Neural cell (in vitro differentiated cells): ENCODE measurements around the gene ZNF831. TPM values are rescaled to one million over a fixed set of nuclear protein-coding genes. Genes with fewer than 3 reads are reported as not detected.

Source experiments
- H2AFZ ChIP-seq: fragments of 200-600, 300-800 bp; sonication (generic), shearing (Covaris generic); 2 replicates; pipeline ENCODE4 v1.6.0; 2014; ENCODE audit warnings: low read depth, mild to moderate bottlenecking, antibody characterized with exemption, low read length, moderate library complexity
- H3F3A ChIP-seq: fragments of 200-600 bp; shearing (Covaris generic); 2 replicates; pipeline ENCODE4 v1.6.1; 2016; ENCODE audit warnings: mild to moderate bottlenecking, moderate library complexity, mixed read lengths, antibody characterized with exemption, low read length; ENCODE audit not compliant: insufficient read depth, poor library complexity, severe bottlenecking
- H3K27ac ChIP-seq: fragments of 200-600, 300-800 bp; sonication (generic), shearing (Covaris generic); 2 replicates; pipeline ENCODE4 v1.5.1; 2014; ENCODE audit warnings: mild to moderate bottlenecking, low read length, moderate library complexity
- H3K27me3 ChIP-seq: fragments of 300-800, 200-600 bp; sonication (generic), shearing (Covaris generic); 2 replicates; pipeline ENCODE4 v1.6.0; 2014; ENCODE audit warnings: mild to moderate bottlenecking, low read depth, low read length, moderate library complexity; ENCODE audit not compliant: insufficient read depth
- H3K36me3 ChIP-seq: fragments of 300-800, 200-600 bp; sonication (generic), shearing (Covaris generic); 2 replicates; pipeline ENCODE4 v1.5.1; 2014; ENCODE audit warnings: mild to moderate bottlenecking, antibody characterized with exemption, low read length, moderate library complexity; ENCODE audit not compliant: insufficient read depth
- H3K4me2 ChIP-seq: fragments of 300-800, 200-600 bp; sonication (generic), shearing (Covaris generic); 2 replicates; pipeline ENCODE4 v1.6.0; 2014; ENCODE audit warnings: mild to moderate bottlenecking, low read length
- H3K4me3 ChIP-seq: fragments of 300-800, 200-600 bp; sonication (generic), shearing (Covaris generic); 2 replicates; pipeline ENCODE4 v1.5.1; 2014; ENCODE audit warnings: mild to moderate bottlenecking, low read length, moderate library complexity
- H3K79me2 ChIP-seq: fragments of 200-600 bp; shearing (Covaris generic); replicated peaks from 2 replicates; pipeline ENCODE4 v1.6.0; 2014; ENCODE audit warnings: mild to moderate bottlenecking, low read length, moderate library complexity; ENCODE audit not compliant: insufficient read depth
- H3K9ac ChIP-seq: fragments of 300-800, 200-600 bp; sonication (generic), shearing (Covaris generic); 2 replicates; pipeline ENCODE4 v1.6.1; 2016; ENCODE audit warnings: mild to moderate bottlenecking, low read length, mixed read lengths
- H3K9me2 ChIP-seq: fragments of 200-600 bp; shearing (Covaris generic); 2 replicates; pipeline ENCODE4 v1.6.1; 2016; ENCODE audit warnings: mild to moderate bottlenecking, low read length, mixed read lengths; ENCODE audit not compliant: insufficient read depth
- H3K9me3 ChIP-seq: fragments of 200-600, 300-800 bp; sonication (generic), shearing (Covaris generic); 2 replicates; pipeline ENCODE4 v1.6.1; 2016; ENCODE audit warnings: mild to moderate bottlenecking, mixed run types, low read length, moderate library complexity, mixed read lengths
- H4K20me1 ChIP-seq: fragments of 200-600 bp; shearing (Covaris generic); 2 replicates; pipeline ENCODE4 v1.6.1; 2016; ENCODE audit warnings: mild to moderate bottlenecking, mixed run types; ENCODE audit not compliant: insufficient read depth
- EP300 ChIP-seq: fragments of 450-650 bp; conservative IDR thresholded peaks from 2 replicates; pipeline ENCODE4 v1.6.1; 2014; ENCODE audit warnings: antibody characterized with exemption, mild to moderate bottlenecking, moderate library complexity; ENCODE audit not compliant: poor library complexity, severe bottlenecking
- EZH2 ChIP-seq: fragments of 200-600, 300-800 bp; shearing (Covaris generic), sonication (generic); IDR thresholded peaks from 2 replicates; pipeline ENCODE4 v1.6.1; 2014; ENCODE audit warnings: antibody characterized with exemption, low read length, borderline replicate concordance, mild to moderate bottlenecking; ENCODE audit not compliant: insufficient read depth, poor library complexity, severe bottlenecking
- MXI1 ChIP-seq: fragments of 450-650 bp; conservative IDR thresholded peaks from 2 replicates; pipeline ENCODE4 v1.6.1; 2014; ENCODE audit warnings: antibody characterized with exemption, mild to moderate bottlenecking; ENCODE audit not compliant: poor library complexity, severe bottlenecking
- POLR2AphosphoS5 ChIP-seq: IDR thresholded peaks from 2 replicates; pipeline ENCODE4 v1.6.1; 2012
- RAD21 ChIP-seq: fragments of 450-650 bp; conservative IDR thresholded peaks from 2 replicates; pipeline ENCODE4 v1.6.1; 2014; ENCODE audit warnings: antibody characterized with exemption, mild to moderate bottlenecking, moderate library complexity
- REST ChIP-seq: IDR thresholded peaks from 2 replicates; pipeline ENCODE4 v1.6.1; 2012; ENCODE audit warnings: borderline replicate concordance
- SMC3 ChIP-seq: fragments of 450-650 bp; conservative IDR thresholded peaks from 2 replicates; pipeline ENCODE4 v1.6.1; 2014; ENCODE audit warnings: antibody characterized with exemption, mild to moderate bottlenecking, moderate library complexity; ENCODE audit not compliant: poor library complexity
- TAF1 ChIP-seq: IDR thresholded peaks from 2 replicates; pipeline ENCODE4 v1.6.1; 2012; ENCODE audit warnings: low read depth
- polyA plus RNA-seq: library from polyadenylated mRNA; depleted of rRNA; stranded (reverse); fragments of >200 nt; gene quantifications from 2 replicates; pipeline ENCODE4 v1.2.3, GENCODE V29; 2014
- TF ChIP-seq, protein P1 (sequence below): fragments of 450-650 bp; IDR thresholded peaks from 2 replicates; pipeline ENCODE4 v1.5.1; 2014; ENCODE audit warnings: antibody characterized with exemption, mild to moderate bottlenecking, moderate library complexity; ENCODE audit not compliant: poor library complexity, severe bottlenecking

ZNF831 gene
- polyA plus RNA-seq, 1 donor from 2014 or later, result not detected

GRCh38 chr20:59131551-59132285, 31.9 kb upstream of the ZNF831 start:
- no peak overlapping the region for H2AFZ ChIP-seq
- no peaks in the 10 kb centered on the region for H4K20me1 ChIP-seq
- H3K4me2 ChIP-seq, result no peak overlapping the region
- no peaks in the 10 kb centered on the region for H3K36me3 ChIP-seq
- no peaks in the 10 kb centered on the region for H3K79me2 ChIP-seq
- H3K27ac ChIP-seq, result no peak overlapping the region
- no peak for TF ChIP-seq EP300
- TF ChIP-seq POLR2AphosphoS5, result no peak
- no peak for TF ChIP-seq TAF1
- TF ChIP-seq REST, result no peak
- H3K9me3 ChIP-seq, result no peaks in the 10 kb centered on the region
- no peaks in the 10 kb centered on the region for H3K9me2 ChIP-seq
- no peaks in the 10 kb centered on the region for H3K27me3 ChIP-seq
- no peaks in the 10 kb centered on the region for H3F3A ChIP-seq
- H3K9ac ChIP-seq, result no peak overlapping the region
- H3K4me3 ChIP-seq, result no peak overlapping the region

- H3K9me2 ChIP-seq, result no peaks in the 10 kb centered on the region
- H3K27me3 ChIP-seq, result no peaks in the 10 kb centered on the region
- H4K20me1 ChIP-seq, result no peaks in the 10 kb centered on the region
- no peak overlapping the region for H3K4me3 ChIP-seq
- TF ChIP-seq TAF1 (no peak), MXI1 (no peak), SMC3 (no peak), POLR2AphosphoS5 (no peak), EZH2 (no peak), RAD21 (no peak), EP300 (no peak), REST (no peak)
- TF ChIP-seq, protein P1, sequence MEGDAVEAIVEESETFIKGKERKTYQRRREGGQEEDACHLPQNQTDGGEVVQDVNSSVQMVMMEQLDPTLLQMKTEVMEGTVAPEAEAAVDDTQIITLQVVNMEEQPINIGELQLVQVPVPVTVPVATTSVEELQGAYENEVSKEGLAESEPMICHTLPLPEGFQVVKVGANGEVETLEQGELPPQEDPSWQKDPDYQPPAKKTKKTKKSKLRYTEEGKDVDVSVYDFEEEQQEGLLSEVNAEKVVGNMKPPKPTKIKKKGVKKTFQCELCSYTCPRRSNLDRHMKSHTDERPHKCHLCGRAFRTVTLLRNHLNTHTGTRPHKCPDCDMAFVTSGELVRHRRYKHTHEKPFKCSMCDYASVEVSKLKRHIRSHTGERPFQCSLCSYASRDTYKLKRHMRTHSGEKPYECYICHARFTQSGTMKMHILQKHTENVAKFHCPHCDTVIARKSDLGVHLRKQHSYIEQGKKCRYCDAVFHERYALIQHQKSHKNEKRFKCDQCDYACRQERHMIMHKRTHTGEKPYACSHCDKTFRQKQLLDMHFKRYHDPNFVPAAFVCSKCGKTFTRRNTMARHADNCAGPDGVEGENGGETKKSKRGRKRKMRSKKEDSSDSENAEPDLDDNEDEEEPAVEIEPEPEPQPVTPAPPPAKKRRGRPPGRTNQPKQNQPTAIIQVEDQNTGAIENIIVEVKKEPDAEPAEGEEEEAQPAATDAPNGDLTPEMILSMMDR, result no peak
- no peak overlapping the region for H2AFZ ChIP-seq
- H3K9ac ChIP-seq, result no peak overlapping the region
- H3K9me3 ChIP-seq, result no peaks in the 10 kb centered on the region
- no peaks in the 10 kb centered on the region for H3K79me2 ChIP-seq
- no peaks in the 10 kb centered on the region for H3F3A ChIP-seq
- H3K27ac ChIP-seq, result no peak overlapping the region
- no peaks in the 10 kb centered on the region for H3K36me3 ChIP-seq
- H3K4me2 ChIP-seq, result no peak overlapping the region
Observed at GRCh38 chr20:59134182-59134581, 29.4 kb upstream of the ZNF831 start.
